LNCaP clone FGC (cell line): Measurements from ENCODE around the gene GNG7.
"Not testable (repeated sequence)": the region's sequence is repeated elsewhere in the genome, so short reads cannot be mapped to it uniquely, and the experiment has no call there.

ENCODE experiments used
- DNase-seq: peaks from one replicate; pipeline ENCODE4 v3.0.0-alpha.2; 2011; ENCODE audit warnings: low read depth
- H3K4me3 ChIP-seq: 2 replicates; pipeline ENCODE4 v1.5.1; 2011; ENCODE audit warnings: mild to moderate bottlenecking, low read depth, low read length, control low read depth
- CTCF ChIP-seq: IDR thresholded peaks from 2 replicates; pipeline ENCODE4 v1.5.1; 2012; ENCODE audit warnings: mild to moderate bottlenecking; ENCODE audit not compliant: control insufficient read depth, insufficient read depth; ENCODE audit errors: extremely low read depth

The GNG7 gene

GRCh38 chr19:2584002-2584401 lies 118.5 kb downstream of the GNG7 start:
- H3K4me3 ChIP-seq, result no peak overlapping the region
- no peak for TF ChIP-seq CTCF
- DNase-seq, result no peak

- DNase-seq, result no peak
- TF ChIP-seq CTCF, result no peak
- no peak overlapping the region for H3K4me3 ChIP-seq
Measured at GRCh38 chr19:2582984-2583956, 119.2 kb downstream of the GNG7 start.

- H3K4me3 ChIP-seq, DNase-seq: not testable (repeated sequence)
Measured at GRCh38 chr19:2580396-2580795, 122.1 kb downstream of the GNG7 start.

- no peak for TF ChIP-seq CTCF
- DNase-seq, result no peak
- peak overlapping the region; percentile 47 for H3K4me3 ChIP-seq
Measured at GRCh38 chr19:2579678-2580280, 122.7 kb downstream of the GNG7 start.

- peak; percentile 78 for DNase-seq
- H3K4me3 ChIP-seq, result peak overlapping the region; percentile 47
- TF ChIP-seq CTCF, result peak; percentile 99
Measured at GRCh38 chr19:2578901-2579677, 123.4 kb downstream of the GNG7 start.

- TF ChIP-seq CTCF, result no peak
Measured at GRCh38 chr19:2578391-2578890, 124.1 kb downstream of the GNG7 start.

More at GRCh38 chr19:2578391-2578890, 124.1 kb downstream of the GNG7 start:
- DNase-seq, result no peak
- peak overlapping the region; percentile 47 for H3K4me3 ChIP-seq
